ENCODE results near the gene TMEM255A. TPM values are rescaled to one million over a fixed set of nuclear protein-coding genes. Genes with fewer than 3 reads are reported as not detected.

The TMEM255A gene
- total RNA-seq, 4 donors from 2014 or later = 0.13 to 4.0 (median 1.7) TPM

DNA sequence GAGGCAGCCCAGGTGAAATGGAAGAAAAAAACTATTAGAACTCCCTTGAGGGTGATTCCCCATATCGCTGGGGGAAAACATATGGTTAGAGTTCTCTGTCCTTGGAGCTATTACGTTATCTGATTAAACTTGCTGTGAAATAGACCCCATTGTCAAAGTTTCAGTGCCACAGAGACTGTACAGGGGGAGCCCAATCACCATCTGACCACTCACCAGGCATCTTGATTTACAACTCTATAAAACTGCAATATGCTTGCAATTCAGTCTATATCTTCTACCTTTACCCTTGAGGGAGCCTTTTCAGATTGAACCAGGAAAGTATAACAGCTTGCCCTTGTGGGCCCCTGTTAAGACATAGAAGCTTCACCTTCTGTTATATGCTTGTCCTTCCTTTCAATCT, 18.2 kb downstream of the TMEM255A start:
- Histone ChIP-seq H3K27me3 (no peaks in the 10 kb centered on the region), H3K9me3 (no peaks in the 10 kb centered on the region), H3K36me3 (no peaks in the 10 kb centered on the region), H3K4me3 (no peak overlapping the region), H3K27ac (no peak overlapping the region), H3K4me1 (no peaks in the 10 kb centered on the region)
- DNase-seq = no peak
- 57 to 90% methylated on average over 2 of the region's 2 CpGs for WGBS, 2 donors
- TF ChIP-seq, protein P1, sequence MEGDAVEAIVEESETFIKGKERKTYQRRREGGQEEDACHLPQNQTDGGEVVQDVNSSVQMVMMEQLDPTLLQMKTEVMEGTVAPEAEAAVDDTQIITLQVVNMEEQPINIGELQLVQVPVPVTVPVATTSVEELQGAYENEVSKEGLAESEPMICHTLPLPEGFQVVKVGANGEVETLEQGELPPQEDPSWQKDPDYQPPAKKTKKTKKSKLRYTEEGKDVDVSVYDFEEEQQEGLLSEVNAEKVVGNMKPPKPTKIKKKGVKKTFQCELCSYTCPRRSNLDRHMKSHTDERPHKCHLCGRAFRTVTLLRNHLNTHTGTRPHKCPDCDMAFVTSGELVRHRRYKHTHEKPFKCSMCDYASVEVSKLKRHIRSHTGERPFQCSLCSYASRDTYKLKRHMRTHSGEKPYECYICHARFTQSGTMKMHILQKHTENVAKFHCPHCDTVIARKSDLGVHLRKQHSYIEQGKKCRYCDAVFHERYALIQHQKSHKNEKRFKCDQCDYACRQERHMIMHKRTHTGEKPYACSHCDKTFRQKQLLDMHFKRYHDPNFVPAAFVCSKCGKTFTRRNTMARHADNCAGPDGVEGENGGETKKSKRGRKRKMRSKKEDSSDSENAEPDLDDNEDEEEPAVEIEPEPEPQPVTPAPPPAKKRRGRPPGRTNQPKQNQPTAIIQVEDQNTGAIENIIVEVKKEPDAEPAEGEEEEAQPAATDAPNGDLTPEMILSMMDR (IDR thresholded peaks at IDR 0.05) = no peak
- TF ChIP-seq POLR2A (IDR thresholded peaks at IDR 0.05) = no peak
- intact Hi-C loops (cut with DNase I) = no loop called here

DNA sequence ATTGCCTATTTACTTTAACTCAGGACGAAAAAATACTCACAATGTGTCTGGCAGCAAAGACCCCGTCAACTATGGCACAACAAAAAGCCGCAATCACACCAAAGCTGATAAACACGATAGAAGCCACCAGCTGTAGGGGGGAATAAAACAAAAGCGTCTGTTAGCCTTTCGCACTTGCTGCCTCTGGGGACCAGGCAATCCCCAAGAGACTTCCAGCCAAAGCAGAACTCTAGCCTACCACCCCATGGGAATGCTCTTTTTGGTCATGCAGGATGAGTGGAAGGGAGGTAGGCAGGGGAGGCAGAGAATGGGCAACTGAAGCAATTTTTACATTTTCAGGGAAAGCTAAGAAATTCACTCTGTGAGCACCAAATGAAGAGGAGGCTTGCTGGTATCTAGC, 20.1 kb downstream of the TMEM255A start:
- no peaks in the 10 kb centered on the region for H3K36me3 ChIP-seq
- H3K4me1 ChIP-seq = no peaks in the 10 kb centered on the region
- no peak overlapping the region for H3K4me3 ChIP-seq
- no peaks in the 10 kb centered on the region for H3K27me3 ChIP-seq
- DNase-seq = no peak
- TF ChIP-seq, protein P1 (IDR thresholded peaks at IDR 0.05) = no peak
- no peak for TF ChIP-seq POLR2A (IDR thresholded peaks at IDR 0.05)
- 59 to 93% methylated on average over 3 to 6 of the region's 6 CpGs for WGBS, 2 donors
- no peaks in the 10 kb centered on the region for H3K9me3 ChIP-seq
- intact Hi-C loops (cut with DNase I) = no loop called here
- no peak overlapping the region for H3K27ac ChIP-seq

DNA sequence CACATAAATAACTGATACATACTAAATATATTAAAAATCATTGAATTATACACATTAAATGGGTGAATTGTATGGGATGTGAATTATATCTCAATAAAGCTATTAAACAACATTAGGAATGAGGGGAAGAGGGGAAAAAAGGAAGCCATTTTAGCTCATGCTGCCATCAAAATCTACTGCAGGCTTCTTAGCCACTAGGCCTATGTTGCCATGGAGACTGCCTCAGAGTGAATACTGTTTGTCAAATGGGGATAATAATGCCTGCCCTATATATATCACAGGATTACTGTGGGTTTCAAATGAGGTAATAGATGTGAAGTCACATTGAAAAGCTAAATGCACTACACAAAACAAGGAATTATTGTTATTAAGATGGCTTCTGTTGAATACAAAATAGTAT, 21.2 kb downstream of the TMEM255A start:
- no peaks in the 10 kb centered on the region for H3K27me3 ChIP-seq
- no peaks in the 10 kb centered on the region for H3K36me3 ChIP-seq
- no peaks in the 10 kb centered on the region for H3K4me1 ChIP-seq
- H3K9me3 ChIP-seq = no peaks in the 10 kb centered on the region
- no peak overlapping the region for H3K4me3 ChIP-seq
- intact Hi-C loops (cut with DNase I) = no loop called here
- TF ChIP-seq, protein P1 (IDR thresholded peaks at IDR 0.05) = no peak
- TF ChIP-seq POLR2A (IDR thresholded peaks at IDR 0.05) = no peak
- no peak overlapping the region for H3K27ac ChIP-seq
- no peak for DNase-seq

DNA sequence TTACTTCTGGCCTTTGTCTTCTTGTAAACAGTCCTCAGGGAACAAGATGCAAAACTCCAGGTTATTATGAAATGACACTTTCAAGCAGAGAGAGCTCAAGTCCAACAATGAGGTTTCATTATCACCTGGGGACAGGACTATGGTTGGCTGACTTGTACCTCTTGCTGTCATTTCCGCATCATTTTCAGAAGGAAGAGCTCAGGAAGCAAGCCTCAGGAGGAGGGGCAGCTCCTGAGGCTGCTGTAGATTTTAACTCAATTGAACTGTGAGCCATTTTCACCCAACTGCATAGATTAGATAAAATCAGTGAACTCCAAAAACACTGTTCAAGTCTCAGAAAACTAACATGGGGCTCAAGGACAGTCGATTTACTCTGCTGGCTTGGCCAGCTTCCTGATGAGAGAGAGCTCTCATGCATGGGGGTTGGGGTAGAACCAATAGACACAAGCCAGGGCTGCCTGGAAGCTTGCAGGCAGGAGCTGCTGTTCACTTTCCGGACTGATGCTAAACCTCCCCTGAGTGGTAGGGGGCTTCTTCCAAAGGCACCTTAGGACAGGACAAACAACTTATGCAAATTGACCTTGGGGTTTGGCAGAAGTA, 23.6 kb downstream of the TMEM255A start:
- H3K4me3 ChIP-seq = no peak overlapping the region
- no peaks in the 10 kb centered on the region for H3K4me1 ChIP-seq
- no peak for DNase-seq
- no peaks in the 10 kb centered on the region for H3K36me3 ChIP-seq
- no peak overlapping the region for H3K27ac ChIP-seq
- no peaks in the 10 kb centered on the region for H3K9me3 ChIP-seq
- intact Hi-C loops (cut with DNase I) = no loop called here
- TF ChIP-seq, protein P1 (IDR thresholded peaks at IDR 0.05) = no peak
- TF ChIP-seq POLR2A (IDR thresholded peaks at IDR 0.05) = no peak
- 53 to 75% methylated on average over 1 to 3 of the region's 3 CpGs for WGBS, 2 donors
- no peaks in the 10 kb centered on the region for H3K27me3 ChIP-seq

DNA sequence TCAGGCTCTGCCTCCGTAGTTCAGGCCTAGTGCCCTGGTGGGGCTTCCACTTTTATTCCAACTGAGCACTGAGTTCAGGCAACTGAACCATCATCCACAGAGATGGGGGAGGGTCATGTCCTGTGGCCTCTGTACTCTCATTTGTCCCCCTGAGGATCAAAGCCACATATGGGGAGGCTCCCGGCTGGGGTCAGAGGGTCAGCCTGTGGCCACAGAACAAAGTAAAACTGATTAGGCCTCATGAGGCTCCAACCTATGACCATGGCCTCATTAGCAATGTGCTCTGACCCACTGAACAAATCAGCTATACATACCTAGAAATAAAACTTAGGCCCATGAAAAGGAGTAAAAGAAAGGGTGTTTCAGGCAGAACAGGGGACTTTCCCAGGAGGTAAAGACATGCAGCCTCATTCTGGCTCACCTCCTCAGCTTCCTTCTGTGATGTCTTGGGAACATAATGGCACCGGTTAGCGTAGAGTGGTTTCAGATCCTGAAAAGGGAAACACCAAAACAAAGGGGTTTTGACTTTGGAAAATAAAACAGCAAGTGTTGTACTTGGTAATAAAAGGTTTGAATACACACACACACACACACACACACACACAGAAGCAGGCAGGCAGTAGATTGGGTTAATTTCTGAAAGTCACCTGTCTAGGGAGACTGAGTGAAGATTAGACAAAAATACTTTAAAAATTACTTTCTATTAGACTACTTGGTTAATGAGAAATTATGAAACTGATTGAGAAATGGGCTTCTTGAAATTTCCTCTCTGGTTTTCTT, 24.3 kb downstream of the TMEM255A start:
- intact Hi-C loops (cut with DNase I) = no loop called here
- Histone ChIP-seq H3K4me3 (no peak overlapping the region), H3K27ac (no peak overlapping the region), H3K4me1 (no peaks in the 10 kb centered on the region), H3K36me3 (no peaks in the 10 kb centered on the region), H3K27me3 (no peaks in the 10 kb centered on the region), H3K9me3 (no peaks in the 10 kb centered on the region)
- 68 to 73% methylated on average over 2 to 4 of the region's 4 CpGs for WGBS, 2 donors
- no peak for DNase-seq
- TF ChIP-seq POLR2A (IDR thresholded peaks at IDR 0.05) = no peak
